ENCODE results near the gene SMIM44.

DNA sequence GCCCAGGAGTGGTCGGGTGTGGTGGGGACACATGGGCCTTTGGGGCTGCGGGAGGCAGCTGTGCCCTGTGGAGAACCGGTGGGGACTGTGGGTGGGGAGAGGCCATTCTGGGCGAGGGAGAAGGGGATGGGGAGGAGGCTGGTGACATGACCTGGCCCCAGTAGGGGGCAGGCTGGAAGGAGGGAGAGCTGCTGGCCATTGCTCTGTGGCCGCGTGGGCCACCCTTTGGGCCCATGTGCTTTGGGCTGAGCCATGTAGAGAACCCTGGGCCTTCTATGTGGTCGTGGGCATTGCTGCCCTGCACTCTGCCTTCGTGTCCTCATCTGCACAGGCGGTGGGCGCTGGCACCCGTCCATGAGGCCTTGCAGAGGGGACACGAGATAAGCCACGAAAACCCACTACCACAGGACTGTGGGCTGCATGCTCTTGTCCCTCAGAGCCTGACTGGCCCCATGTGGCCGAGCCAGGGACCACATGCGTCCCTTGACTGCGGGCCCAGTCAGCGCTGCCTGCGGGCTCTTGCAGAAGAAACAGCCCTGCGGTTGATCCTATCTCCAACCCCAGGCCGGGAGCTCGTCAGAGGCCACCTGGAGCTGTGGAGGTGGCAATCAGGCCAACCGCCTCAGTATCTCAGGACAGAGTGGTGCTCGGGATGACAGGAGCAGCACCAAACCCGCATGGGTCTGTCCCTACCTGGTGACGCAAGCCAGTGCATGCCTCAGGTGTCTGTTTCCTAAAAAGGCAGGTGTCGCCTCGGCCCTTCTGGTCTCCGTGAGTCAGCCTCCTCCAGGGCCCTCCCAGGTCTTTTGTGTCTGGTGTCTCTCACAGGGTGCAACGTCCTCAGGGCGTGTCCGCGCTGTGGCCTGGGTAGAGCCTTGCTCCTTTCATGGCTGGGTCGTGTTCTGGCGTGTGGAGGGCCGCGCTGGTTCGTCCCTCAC lies 37.2 kb upstream of the SMIM44 start:
- TF ChIP-seq CTCF (IDR thresholded peaks at IDR 0.05; ENCODE audit: insufficient read depth, low read length, poor library complexity, severe bottlenecking) = no peak
- TF ChIP-seq EZH2phosphoT487 (conservative IDR thresholded peaks at IDR 0.05; ENCODE audit: low read length) = no peak
